ENCODE results near the gene C16orf86. TPM values are rescaled to one million over a fixed set of nuclear protein-coding genes. Genes with fewer than 3 reads are reported as not detected.

Gene C16orf86
- total RNA-seq, 1 donor, result 3.3 TPM

DNA sequence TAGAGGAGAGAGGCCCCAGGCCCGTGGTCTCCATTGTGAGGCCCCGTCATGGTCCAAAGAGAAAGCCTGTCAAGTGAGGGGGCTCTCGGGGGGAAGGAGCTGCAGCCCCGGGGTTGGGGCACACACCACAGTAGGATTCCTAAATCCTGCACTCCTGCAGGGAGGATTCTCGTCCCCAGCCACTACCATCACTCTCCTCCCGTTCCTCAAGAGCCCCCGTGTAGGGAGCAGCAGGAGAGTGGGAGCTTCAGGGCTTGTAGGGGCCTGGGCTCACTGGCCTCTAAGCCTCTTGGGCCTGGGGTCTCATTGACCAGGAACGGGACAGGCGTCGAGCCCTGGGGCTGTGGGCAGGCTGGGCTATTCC lies 821 bp downstream of the C16orf86 start:
- TF ChIP-seq, protein P1, sequence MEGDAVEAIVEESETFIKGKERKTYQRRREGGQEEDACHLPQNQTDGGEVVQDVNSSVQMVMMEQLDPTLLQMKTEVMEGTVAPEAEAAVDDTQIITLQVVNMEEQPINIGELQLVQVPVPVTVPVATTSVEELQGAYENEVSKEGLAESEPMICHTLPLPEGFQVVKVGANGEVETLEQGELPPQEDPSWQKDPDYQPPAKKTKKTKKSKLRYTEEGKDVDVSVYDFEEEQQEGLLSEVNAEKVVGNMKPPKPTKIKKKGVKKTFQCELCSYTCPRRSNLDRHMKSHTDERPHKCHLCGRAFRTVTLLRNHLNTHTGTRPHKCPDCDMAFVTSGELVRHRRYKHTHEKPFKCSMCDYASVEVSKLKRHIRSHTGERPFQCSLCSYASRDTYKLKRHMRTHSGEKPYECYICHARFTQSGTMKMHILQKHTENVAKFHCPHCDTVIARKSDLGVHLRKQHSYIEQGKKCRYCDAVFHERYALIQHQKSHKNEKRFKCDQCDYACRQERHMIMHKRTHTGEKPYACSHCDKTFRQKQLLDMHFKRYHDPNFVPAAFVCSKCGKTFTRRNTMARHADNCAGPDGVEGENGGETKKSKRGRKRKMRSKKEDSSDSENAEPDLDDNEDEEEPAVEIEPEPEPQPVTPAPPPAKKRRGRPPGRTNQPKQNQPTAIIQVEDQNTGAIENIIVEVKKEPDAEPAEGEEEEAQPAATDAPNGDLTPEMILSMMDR (IDR thresholded peaks at IDR 0.05; ENCODE audit: insufficient read depth, low read length), result no peak
- DNase-seq (ENCODE audit: low read depth), result no peak
- H3K4me3 ChIP-seq (ENCODE audit: low read depth, low read length), result peak overlapping the region; percentile 76

DNA sequence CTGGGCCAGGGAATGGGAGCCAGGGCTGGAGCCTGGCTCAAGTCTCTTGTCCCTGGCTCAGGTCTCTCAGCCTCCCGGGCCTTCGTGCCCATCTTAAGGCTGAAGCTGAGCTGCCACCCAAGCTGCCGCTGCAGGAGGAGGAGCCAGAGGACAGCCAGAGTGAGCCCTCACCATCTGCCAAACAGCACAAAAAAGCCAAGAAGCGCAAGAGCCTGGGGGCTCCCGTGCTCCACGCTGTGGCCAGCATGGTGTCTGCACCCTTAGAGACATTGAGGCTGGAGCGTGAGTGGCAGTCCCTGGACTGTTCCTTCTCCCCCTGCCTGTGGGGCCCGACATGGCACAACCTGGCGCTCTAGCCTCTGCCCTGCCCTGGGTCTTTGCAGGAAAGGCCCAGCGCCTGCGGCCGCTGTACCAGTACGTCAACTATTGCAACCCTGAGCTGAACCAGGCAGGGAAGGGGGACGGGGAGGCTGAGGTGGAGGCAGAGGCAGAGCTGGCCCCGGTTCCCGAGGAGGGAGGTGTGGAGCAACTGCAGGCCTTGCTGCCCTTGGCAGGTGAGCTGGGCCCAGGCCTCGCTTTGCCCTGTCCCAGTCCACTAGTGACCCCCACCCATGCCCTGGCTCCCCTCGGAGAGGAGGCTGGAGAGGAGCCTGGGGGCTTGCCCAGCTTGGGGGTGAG lies 1.3 kb downstream of the C16orf86 start:
- TF ChIP-seq, protein P1 (IDR thresholded peaks at IDR 0.05; ENCODE audit: insufficient read depth, low read length), result peak; percentile 94
- no peak overlapping the region for H3K4me3 ChIP-seq (ENCODE audit: low read depth, low read length)

DNA sequence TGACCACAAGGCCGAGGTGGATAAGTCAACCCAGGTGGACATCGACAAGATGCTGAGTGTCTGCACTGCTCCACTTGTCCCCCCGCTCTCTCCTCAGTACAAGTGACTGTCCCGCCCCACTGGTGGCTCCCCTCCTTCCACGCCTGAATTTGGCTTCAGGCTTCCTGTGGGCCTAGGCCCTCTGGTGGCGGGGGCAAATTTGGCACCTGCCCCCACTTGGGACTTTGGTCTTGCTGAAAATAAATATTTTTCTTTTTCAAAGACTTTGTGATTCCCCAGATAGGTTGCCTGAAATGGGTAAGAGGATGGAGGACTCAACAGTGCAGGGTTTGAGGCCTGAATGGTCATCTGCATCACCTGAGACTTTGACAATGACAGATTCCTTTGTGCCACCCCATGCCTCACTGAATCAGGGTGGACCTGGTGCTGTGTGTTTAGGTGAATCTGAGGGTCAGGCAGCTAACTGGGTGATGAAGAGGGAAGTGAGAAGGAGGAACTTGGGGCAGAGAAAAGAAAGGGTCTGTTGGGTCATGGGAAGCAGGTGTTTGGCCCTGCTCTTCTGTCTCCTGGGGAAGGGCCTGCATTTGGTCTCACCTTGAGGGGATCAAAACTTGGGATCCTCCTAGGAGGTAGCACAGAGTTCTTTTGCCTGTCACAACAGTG lies 2.0 kb downstream of the C16orf86 start:
- TF ChIP-seq, protein P1 (IDR thresholded peaks at IDR 0.05; ENCODE audit: insufficient read depth, low read length), result no peak
- H3K4me3 ChIP-seq (ENCODE audit: low read depth, low read length), result no peak overlapping the region
- no peak for DNase-seq (ENCODE audit: low read depth)

More for the DNA sequence above, 1.3 kb downstream of the C16orf86 start:
- peak; percentile 91 for DNase-seq (ENCODE audit: low read depth)

DNA sequence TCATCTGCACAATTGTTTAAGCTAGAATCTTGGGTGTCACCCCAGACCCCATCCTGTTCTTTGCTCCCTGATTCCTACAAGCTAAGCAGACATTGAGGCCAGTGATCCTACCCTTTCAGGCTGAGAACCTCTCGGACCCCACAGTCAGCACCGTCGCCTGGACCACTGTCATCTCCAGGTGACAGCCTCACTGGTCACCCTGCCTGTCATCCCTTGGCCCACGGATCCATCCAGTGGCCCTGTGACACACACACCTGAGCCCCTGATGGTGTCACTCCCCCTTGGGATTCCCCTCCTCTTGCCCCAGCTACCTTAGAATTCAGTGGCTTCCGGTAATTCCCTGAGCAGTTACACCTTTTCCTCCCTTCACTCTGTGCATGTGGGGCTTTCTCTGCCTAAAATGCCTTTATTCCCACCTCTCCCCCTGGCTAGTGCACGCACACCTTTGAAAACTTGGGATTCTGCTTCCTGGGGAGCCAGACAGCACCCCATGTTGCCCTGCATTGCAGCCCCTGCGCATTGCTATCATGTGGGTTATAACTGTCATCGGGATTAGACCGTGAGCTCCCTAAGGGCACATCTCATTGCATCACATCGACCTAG lies 3.0 kb downstream of the C16orf86 start:
- no peak for DNase-seq (ENCODE audit: low read depth)
- H3K4me3 ChIP-seq (ENCODE audit: low read depth, low read length), result no peak overlapping the region
- TF ChIP-seq, protein P1 (IDR thresholded peaks at IDR 0.05; ENCODE audit: insufficient read depth, low read length), result no peak

DNA sequence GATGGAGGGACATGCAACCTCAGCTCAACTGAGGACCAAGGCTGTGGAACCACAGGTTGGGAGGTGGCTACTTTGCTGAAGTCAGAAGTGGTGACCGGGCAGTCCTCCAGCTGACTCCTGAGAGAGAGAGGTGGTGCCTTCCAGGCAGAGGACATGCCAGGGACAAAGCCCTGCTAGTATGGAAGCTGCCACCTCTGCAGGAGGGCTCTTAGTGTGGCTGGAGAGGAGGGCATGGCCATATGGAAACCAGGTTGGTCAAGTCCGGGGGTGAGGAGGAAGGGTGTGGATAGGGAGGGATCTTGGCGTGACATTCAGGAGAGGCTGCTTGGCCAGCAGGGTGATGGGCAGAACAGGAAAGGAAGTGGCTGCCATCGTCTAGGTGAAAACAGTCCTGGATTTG lies 5.7 kb downstream of the C16orf86 start:
- TF ChIP-seq, protein P1 (IDR thresholded peaks at IDR 0.05; ENCODE audit: insufficient read depth, low read length), result no peak
- H3K4me3 ChIP-seq (ENCODE audit: low read depth, low read length), result no peak overlapping the region
- DNase-seq (ENCODE audit: low read depth), result no peak

DNA sequence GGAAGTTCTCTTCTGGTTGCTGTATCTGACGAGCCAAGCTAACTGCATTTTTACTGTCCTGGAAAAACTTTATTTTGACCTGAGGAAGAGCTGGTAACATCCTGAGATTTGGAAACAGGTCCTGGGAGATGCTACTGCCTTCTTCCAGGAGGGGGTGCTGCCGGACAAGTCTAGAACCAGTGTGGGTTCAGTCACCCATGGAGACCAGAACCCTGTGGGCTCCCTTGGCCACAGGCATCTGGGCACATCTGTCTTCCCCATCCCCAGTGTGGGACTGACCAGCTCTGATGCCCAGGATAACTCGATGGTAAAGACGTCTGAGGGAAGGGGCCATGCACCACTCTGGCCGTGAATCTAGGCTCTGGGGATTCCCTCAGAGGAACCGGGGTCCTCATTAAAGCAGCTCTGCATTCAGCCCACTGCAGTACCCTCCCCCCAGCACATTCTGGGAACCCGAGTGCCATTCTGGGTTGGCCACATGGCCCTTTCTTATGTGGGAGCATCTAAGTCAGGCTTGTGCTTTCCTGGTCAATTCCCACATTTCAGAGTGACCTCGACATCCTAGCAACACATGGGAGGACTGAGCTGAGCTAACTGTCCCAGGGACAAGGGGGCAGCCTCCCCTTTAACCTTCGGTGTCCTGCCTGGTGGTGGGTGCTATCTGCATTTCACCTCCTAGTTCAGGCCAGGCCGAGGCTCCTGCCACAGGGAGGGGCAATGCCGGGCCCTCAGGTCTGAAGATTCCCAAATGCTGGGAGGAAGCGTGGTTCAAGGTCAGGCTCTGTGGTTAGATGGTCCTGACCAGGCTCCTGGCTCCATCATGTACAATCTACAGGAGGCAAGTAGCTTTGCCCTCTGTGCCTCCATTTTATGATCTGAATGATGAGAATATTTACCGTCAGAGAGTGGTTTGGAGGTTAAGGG lies 6.4 kb downstream of the C16orf86 start:
- TF ChIP-seq, protein P1 (IDR thresholded peaks at IDR 0.05; ENCODE audit: insufficient read depth, low read length), result peak; percentile 83
- H3K4me3 ChIP-seq (ENCODE audit: low read depth, low read length), result no peak overlapping the region
- DNase-seq (ENCODE audit: low read depth), result peak; percentile 71
